Measurements from ENCODE around the gene SP3.

GRCh38 chr2:173922760-173923159, 42.4 kb downstream of the SP3 start:
- TF ChIP-seq CTCF (IDR thresholded peaks at IDR 0.05): no peak
- TF ChIP-seq POLR2A (IDR thresholded peaks at IDR 0.05): no peak
